Caki2 (cell line): ENCODE data around the gene STK35. TPM values are rescaled to one million over a fixed set of nuclear protein-coding genes. Genes with fewer than 3 reads are reported as not detected.
A peak's percentile ranks its signal among the peaks of the same experiment; 100 is the strongest.

Source experiments
- DNase-seq: peaks from one replicate; pipeline ENCODE4 v3.0.0-alpha.2; 2015; ENCODE audit warnings: low read depth
- in situ Hi-C: cut with HindIII; loops from 2 replicates; pipeline ENCODE4 v1.10.0; 2016; ENCODE audit warnings: low sequenced_read_pairs, low pct_unique_long_range_greater_than_20kb, mixed read lengths
- total RNA-seq: library from RNA; depleted of rRNA; stranded (reverse); fragments of >200 nt; shearing (Covaris generic); gene quantifications from 2 replicates; pipeline ENCODE4 v1.2.3, GENCODE V29; 2014; ENCODE audit warnings: low replicate concordance

STK35 gene
- total RNA-seq, 1 experiment from 2014 or later = 12.6 TPM

GRCh38 chr20:2128542-2128941, 26.9 kb downstream of the STK35 start:
- no peak for DNase-seq
- in situ Hi-C loops = no loop called here

DNA sequence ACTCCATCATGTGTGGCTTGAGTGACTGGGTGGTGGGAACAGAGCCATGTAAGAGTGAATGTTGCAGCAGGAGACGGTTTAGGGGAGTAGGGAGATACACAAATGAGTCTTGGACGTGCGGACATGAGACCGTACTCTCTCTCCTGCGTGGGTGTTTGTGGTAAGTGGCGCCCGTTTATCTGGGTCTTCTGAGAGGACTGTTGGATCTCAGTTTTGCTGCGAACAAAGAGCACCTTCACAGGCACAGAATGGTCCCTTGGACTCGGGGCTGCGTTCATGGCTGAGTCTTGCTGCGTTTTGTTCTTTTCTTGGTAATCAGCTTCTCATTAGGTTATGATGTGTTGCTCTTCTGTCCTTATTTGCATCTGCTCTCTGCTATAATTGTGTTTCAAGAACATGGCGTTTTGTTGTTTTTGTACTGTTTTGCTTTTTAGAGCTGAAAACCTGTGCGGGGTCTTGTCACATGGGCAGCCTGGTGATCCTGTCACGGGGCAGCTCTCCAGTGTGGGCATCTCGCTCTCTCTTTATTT, 28.5 kb downstream of the STK35 start:
- no peak for DNase-seq
- in situ Hi-C loops = no loop called here

DNA sequence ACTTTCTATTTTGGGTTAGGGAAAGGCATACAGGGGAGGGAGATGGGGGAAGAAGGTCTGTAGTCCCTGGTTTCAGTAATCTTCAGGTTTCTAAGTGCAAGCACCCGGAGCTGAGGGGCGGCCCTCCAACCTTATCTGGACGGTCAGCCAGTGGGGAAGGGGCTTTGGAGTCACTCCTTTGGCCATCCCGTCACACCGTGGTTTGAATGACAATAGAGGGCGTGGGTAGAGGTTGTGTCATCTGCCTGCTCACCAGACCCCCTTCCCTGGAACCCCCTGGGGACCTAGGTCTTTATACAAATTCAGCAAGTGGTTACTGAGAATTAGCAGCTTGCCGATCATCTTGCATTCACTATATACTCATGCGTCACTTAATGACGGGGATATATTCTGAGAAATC, 29.1 kb downstream of the STK35 start:
- no peak for DNase-seq
- in situ Hi-C loops = no loop called here

DNA sequence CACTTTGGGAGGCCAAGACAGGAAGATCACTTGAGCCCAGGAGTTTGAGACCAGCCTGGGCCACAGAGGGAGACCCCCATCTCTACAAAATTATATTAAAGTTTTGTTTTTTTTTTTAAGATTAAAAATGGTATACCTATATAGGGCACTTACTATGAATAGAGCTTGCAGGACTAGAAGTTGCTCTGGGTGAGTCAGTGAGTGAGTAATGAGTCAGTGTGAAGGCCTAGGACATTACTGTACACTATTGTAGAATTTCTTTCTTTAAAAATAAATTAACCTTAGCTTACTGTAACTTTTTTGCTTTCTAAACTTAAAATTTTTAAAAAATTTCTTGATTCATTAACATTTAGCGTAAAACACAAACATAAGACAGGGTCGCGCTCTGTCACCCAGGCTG, 29.7 kb downstream of the STK35 start:
- in situ Hi-C loops = no loop called here
- DNase-seq = peak; percentile 14

DNA sequence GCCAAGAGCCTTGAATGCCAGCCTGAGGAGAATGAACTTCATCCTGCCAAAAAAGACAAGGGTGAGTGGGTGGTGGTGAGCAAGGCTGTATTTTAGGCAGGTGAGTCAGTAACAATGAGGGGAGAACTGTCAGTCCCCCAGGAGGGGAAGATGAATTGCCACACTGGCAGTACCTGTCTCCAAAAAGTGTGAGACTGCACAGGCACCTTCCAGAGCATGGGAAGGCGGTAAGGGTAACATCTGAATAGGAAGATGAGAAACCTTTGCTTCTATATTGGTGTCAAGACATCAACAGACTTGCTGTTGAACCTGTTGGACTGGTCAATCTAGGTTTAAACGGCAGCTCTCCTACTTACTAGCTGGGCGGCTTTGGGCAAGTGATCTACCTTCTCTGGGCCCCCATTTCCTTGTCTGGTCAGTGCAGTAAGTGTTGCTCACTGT, 30.9 kb downstream of the STK35 start:
- DNase-seq = no peak
- in situ Hi-C loops = no loop called here

GRCh38 chr20:2133318-2134183, 31.9 kb downstream of the STK35 start:
- in situ Hi-C loops = no loop called here
- peak; percentile 36 for DNase-seq

DNA sequence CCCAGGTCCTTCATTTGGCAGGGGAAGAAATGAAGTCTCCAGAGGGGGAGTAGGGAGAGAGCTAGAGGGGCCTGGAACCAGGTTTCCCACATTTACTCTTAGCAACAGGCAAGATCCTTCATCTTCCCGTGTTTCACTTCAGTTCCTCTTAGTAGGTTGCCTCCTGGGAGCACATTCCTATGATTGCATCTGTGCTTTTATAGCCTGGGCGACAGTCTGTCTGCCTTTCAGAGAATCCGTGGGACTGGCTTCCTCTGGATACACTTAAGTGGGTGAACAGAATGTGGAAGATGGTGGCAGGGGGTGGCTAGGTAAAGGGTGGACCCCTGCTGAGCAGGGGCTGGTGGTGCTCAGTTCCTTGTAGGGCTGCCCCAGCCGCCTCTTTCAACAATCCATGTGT, 33.4 kb downstream of the STK35 start:
- in situ Hi-C loops = no loop called here

DNA sequence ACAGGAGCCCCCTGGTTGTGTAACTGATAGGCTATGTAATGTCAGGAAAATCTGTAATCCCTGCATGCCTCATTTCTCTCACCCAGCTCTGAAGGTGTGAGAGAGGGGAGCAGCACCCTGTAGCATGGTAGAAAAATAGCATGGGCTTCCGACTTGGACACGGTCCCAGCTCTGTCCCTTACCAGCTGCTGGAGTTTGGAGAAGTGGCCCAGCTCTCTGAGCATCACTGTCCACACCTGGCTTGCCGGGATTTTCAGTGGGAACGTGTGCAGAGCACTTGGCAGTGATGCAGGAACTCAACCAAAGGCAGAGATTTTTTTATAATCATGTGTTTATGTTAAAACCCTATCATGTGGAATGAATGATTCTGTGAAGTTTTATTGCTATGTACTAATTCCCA, 34.6 kb downstream of the STK35 start:
- no peak for DNase-seq

More for the DNA sequence above, 33.4 kb downstream of the STK35 start:
- DNase-seq = no peak

GRCh38 chr20:2137552-2138201, 36.0 kb downstream of the STK35 start:
- DNase-seq = no peak
- in situ Hi-C loops = no loop called here

More for the DNA sequence above, 34.6 kb downstream of the STK35 start:
- in situ Hi-C loops = no loop called here

DNA sequence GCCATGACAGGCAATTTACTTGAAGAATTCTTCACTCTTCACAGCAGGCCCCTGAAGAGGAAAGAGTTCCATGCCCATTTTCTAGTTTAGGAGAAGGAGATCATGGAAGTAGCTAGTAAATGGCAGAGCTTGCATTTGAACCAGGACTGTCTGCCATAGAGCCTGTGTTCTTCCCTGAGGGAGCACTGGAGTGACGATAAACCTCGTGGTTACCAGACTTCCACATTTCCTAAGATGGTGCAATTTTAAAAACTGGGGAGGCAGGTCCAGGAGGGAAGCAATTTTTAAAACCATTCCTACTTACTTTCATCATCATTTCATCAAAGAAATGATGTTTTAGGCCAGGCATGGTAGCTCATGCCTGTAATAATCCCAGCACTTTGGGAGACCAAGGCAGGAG, 36.8 kb downstream of the STK35 start:
- in situ Hi-C loops = no loop called here
- DNase-seq = no peak

DNA sequence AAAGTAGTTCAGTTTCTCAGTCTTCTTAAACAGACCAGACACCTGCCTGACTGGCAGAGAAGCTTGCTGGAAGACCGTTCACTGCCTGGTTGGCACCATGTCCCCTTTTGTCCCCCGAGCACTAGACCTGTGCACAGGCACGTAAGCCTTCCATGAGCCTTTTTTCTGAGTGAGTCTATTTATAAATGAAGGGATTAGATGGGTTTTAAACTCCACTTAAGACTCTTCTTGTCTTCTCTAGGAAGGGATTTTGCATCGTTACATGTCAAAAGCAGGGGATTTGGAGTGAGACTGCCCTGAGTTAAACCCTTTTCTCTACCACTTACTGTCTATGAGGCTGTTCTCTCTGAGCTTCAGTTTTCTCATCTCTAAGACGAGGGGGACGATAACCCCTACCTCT, 37.6 kb downstream of the STK35 start:
- DNase-seq = no peak
- in situ Hi-C loops = no loop called here

- in situ Hi-C loops = no loop called here
- DNase-seq = no peak
Measured at GRCh38 chr20:2139736-2140135, 38.1 kb downstream of the STK35 start.

GRCh38 chr20:2140561-2140960, 38.9 kb downstream of the STK35 start:
- no peak for DNase-seq
- in situ Hi-C loops = no loop called here

DNA sequence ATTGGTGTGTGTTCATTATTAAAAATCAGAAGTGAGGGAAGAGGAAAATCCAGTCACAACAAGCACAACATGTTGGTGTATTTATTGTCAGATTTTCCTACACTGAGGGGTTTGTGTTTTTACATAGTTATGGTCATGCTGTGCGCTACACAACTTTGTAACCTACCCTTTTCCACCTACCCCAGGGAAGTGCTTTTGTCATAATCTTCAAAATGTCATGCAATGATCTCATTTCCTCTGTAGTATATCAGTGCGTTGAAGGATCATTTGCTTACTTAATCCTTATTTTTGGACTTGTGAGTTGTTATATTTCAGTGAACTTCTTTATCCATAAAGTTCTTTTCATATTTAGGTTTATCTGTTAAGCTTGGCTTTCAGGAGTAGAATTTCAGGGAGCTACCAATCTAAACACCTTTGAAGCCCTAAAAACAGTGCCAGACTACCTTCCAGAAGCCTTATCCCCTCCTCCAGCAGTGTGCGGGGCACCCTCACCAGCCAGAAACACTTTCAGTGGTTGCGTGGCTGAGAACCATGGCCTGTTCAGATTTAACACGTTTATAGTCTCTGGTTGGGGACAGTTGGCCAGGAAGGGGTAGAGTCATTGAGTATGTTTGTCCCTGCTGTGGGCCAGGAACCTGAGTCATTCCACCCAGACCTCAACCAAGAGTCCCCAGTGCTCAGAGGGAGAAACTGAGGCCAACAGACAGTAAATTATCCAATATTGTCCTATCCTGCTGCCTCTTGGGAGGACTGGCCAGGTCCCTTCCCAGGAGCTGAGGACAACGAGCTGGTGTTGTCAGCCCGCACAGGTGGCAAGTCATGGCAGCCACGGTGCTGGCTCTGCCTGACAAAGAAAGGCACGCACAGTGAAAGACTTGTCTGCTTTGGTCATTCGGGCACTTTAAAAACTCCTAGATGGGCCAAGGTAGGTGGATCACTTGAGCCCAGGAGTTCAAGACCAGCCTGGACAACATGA, 40.3 kb downstream of the STK35 start:
- in situ Hi-C loops = no loop called here
- no peak for DNase-seq

DNA sequence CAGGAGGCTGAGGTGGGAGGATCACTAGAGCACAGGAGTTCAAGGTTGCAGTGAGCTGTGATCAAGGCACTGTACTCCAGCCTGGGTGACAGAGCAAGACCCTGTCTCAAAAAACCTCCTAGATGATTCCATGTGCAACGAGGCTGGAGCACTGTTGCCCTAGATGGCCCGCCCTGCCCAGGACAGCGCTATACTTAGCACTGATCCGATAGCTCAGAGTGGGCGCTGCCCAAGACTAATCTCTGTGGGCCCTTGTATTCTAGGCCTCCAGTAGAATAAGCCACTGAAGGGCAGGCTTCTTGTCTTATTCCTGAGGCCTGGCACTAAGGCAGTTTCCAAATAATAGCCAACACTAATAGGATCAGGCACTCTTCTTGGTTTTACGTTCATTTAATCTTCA, 41.0 kb downstream of the STK35 start:
- no peak for DNase-seq
- in situ Hi-C loops = no loop called here

- no peak for DNase-seq
- in situ Hi-C loops = no loop called here
Measured at GRCh38 chr20:2143594-2143993, 42.0 kb downstream of the STK35 start.

- DNase-seq = no peak
- in situ Hi-C loops = no loop called here
Measured at GRCh38 chr20:2144850-2145249, 43.2 kb downstream of the STK35 start.

DNA sequence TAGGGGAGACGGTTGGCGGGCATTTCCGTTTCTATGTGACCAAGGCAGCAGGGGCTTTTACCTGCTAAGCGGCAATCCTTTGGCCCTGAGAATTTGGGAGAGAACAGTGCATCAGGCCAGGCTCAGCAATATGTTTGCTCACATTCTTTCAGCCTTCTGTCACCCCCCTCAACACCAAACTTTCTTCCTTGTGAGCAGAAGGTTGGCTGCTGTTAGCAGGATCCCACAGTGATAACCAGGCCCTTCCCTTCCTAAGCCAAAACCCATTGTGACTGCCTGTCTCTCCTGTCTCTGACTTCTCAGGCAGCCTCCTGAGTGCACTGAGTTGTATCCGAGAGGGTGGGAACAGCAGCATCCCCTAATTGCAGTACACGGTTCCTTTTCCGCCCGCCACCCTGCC, 43.7 kb downstream of the STK35 start:
- in situ Hi-C loops = no loop called here
- no peak for DNase-seq
